GM12874 (cell line): ENCODE results near the gene ATP5F1E.

ENCODE experiments used
- CTCF ChIP-seq: IDR thresholded peaks from 2 replicates; pipeline ENCODE4 v1.5.1; 2011; ENCODE audit warnings: low read depth, mild to moderate bottlenecking, control low read depth, low read length, moderate library complexity; ENCODE audit not compliant: insufficient read depth

Gene ATP5F1E

DNA sequence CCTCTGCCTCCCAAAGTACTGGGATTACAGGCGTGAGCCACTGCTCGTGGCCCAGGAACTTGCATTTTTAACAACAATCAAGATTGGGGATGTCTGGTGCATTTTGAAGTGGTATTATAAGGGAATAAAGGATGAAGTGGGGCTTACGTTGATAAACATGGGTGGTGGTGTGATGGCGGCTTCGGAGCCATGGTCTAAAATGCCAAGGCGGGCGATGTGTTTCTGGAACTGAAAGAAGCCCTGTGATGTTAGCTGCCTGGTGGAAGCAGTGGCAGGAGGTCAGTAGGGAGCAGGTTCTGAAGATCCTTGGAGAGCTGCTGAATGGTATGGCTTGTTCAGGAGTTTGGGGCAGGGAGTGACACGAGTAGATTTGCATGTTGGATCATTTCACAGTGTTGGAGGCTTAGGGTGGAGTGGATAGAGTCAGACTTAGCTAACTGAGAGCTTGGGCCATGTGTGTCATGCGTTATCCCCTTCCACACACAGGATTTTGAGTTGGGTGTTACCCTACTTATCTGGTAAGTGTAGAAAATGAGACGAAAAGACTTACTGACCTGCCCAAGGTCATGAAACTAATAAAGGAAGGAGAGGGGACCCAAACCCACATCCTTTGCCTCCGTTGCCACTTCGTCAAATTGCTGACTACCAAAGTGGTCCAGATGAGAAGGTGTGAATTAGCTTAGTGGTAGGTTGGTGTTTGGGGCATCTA is 49.6 kb downstream of the ATP5F1E start:
- no peak for TF ChIP-seq CTCF

DNA sequence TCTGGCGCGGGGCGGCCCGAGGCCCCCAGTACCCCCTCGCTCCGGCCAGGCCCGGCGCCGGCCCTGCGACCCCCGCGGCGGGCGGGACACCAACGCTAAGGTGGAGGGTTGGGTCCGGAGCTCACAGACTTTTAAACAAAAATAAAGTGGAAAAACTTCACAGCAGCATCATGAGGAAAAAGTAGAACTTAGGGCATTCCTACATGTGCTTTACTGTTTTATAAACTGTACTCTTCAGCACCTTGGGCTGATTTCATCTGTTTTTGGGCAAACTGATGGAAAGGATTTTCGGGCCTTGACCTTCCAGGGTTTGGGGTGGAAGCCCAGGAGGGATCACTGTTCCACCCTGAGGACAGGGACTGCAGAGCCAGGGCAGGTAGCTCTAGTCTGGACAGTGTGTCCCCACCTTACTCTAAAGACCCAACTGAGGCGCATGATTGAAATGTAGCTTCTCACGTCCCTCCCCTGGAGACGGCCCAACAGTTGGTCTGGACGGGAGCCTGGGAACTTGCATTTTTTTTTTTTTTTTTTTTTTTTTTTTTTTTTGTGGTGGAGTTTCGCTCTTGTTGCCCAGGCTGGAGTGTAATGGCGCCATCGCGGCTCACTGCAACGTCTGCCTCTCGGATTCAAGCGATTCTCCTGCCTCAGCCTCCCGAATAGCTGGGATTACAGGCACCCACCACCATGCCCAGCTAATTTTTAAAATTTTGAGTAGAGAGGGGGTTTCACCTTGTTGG is 50.3 kb downstream of the ATP5F1E start:
- no peak for TF ChIP-seq CTCF

DNA sequence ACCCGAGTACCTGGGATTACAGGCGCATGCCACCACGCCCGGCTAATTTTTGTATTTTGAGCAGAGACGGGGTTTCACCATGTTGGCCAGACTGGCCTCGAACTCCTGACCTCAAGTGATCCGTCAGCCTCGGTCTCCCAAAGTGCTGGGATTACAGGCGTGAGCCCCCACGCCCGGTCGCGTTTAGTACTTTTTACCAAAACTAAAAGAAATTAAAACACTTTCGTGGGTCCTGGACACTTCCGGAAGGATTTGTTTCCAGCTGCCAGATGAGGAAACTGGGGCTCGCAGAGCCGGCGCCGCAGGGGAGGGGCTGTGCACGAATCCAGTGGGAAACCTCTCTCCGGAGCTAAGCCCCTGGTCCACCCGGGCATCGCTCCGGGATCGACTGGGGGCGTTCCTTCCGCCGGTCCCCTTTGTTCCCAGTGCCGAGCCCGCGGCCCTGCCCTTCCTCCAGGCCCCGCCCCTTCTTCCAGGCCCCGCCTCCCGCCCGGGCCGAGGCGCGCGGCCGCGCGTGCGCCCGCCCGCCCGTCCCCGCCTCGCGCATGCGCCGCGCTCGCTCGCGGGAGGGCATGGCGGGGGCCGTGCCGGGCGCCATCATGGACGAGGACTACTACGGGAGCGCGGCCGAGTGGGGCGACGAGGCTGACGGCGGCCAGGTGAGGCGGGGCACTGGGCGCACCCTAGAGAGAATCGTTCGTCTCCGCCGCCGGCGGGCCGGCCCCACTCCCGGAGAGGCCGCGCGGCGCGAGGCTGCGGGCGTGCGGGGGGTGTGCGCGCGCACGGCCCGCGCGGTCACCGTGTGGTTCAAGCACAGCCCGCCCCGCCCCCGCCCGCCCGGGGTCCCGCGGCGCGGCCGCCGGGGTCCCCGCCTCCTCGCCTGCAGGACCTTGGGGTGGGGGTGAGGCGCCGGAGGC is 51.2 kb downstream of the ATP5F1E start, which contains the start of gene NELFCD:
NELFCD (plus strand) TSS at position 546 of the 917 bp plus-strand sequence; CDS start at position 600, 54 bp downstream.
- no peak for TF ChIP-seq CTCF

DNA sequence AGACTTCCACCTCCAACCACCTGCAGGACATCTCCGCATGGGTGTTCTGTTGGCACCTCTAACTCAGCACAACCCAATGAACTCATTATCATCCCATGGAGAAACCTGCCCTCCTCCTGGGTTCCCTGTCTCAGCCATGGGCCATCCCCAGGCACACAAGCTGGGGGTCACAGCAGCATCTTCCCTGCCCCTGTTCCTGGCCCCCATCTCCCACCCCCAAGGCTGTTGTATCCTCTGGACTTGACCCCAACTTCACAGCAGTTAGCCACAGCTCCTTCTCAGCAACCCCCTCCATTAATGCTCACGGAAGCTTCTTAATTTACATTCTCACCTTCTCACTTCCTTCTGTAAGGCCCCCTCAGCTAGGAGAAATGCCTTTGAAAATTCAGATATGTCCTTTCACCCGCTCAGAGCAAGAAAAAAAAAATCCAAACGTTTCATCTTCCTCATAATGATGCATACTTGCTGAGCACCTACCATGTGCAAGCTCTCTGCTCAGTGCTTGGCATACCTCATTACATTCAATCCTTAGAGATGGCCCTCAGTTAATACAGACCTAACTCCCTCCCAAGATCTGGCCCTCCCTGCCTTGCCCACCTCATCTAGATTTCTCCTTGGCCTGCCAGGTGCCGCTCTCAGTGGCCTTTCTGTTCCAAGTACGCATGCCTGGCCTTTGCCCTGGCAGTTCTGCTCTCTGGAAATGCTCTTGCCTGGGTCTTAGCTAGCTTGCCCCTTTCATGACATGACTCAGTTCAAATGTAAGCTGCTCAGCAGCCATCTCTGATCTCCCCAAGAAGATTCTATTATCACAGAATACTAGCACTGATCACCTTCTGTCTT is 53.6 kb downstream of the ATP5F1E start:
- TF ChIP-seq CTCF, result no peak

GRCh38 chr20:58976061-58976730 is 55.9 kb downstream of the ATP5F1E start:
- no peak for TF ChIP-seq CTCF
